ENCODE results near the gene SLC5A1.
A peak's percentile ranks its signal among the peaks of the same experiment; 100 is the strongest.

SLC5A1 gene

GRCh38 chr22:32079130-32080089, 36.3 kb downstream of the SLC5A1 start:
- DNase-seq (ENCODE audit: extremely low read depth, low read depth) = peak; percentile 11
- TF ChIP-seq CTCF (IDR thresholded peaks at IDR 0.05; ENCODE audit: low read depth, low read length, missing control alignments) = no peak

GRCh38 chr22:32080904-32081303, 37.8 kb downstream of the SLC5A1 start:
- DNase-seq (ENCODE audit: extremely low read depth, low read depth) = peak; percentile 16

More at GRCh38 chr22:32079130-32080089, 36.3 kb downstream of the SLC5A1 start:
- H3K4me3 ChIP-seq (replicated peaks; ENCODE audit: low read depth, low read length) = no peak overlapping the region

DNA sequence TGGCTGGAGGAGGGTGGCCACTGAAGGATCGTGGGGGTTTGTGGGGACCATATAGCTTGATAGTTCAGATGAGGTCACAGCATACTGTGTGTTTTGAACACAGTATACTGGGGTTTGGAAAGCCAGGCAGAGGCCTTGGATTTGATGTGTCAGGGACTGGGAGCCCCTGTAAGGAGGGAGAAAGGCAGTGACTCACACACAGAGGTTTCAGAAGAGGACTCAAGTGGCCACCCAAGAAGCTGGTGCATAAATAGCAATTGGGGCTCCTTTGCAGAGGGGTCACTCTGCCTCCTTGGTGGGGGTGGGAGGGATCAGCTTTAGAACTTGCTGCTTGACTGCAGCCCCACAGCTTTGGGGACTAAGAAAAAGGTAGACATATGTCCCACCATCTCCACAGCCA, 39.3 kb downstream of the SLC5A1 start:
- DNase-seq (ENCODE audit: extremely low read depth, low read depth) = no peak
- no peak for TF ChIP-seq CTCF (IDR thresholded peaks at IDR 0.05; ENCODE audit: low read depth, low read length, missing control alignments)
- no peak overlapping the region for H3K4me3 ChIP-seq (replicated peaks; ENCODE audit: low read depth, low read length)

More at GRCh38 chr22:32080904-32081303, 37.8 kb downstream of the SLC5A1 start:
- TF ChIP-seq CTCF (IDR thresholded peaks at IDR 0.05; ENCODE audit: low read depth, low read length, missing control alignments) = peak; percentile 64
- no peak overlapping the region for H3K4me3 ChIP-seq (replicated peaks; ENCODE audit: low read depth, low read length)

- DNase-seq (ENCODE audit: extremely low read depth, low read depth) = no peak
- H3K4me3 ChIP-seq (replicated peaks; ENCODE audit: low read depth, low read length) = no peak overlapping the region
- TF ChIP-seq CTCF (IDR thresholded peaks at IDR 0.05; ENCODE audit: low read depth, low read length, missing control alignments) = no peak
Observed at GRCh38 chr22:32083000-32083399, 39.9 kb downstream of the SLC5A1 start.

- no peak for TF ChIP-seq CTCF (IDR thresholded peaks at IDR 0.05; ENCODE audit: low read depth, low read length, missing control alignments)
- no peak overlapping the region for H3K4me3 ChIP-seq (replicated peaks; ENCODE audit: low read depth, low read length)
- DNase-seq (ENCODE audit: extremely low read depth, low read depth) = no peak
Observed at GRCh38 chr22:32083814-32084213, 40.8 kb downstream of the SLC5A1 start.

DNA sequence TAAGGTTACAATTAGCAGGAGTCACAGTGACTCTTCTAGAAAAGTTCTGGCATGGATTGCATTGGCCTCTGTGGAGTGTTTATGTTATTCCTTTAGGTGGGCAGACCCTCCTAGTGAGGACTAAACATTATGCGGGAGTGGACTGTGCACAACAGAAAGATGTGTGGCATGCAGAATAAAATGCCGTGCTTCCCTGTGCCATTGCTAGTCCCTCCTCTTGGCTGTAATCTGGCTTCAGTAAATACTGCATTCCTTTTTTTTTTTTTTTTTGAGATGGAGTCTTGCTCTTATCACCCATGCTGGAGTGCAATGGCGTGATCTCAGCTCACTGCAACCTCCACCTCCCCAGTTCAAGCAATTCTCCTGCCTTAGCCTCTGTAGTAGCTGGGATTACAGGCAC, 45.0 kb downstream of the SLC5A1 start:
- DNase-seq (ENCODE audit: extremely low read depth, low read depth) = no peak
- no peak for TF ChIP-seq CTCF (IDR thresholded peaks at IDR 0.05; ENCODE audit: low read depth, low read length, missing control alignments)
- no peak overlapping the region for H3K4me3 ChIP-seq (replicated peaks; ENCODE audit: low read depth, low read length)

All from HFF-Myc (cell line).